Measurements from ENCODE around the gene P3H1. TPM values are rescaled to one million over a fixed set of nuclear protein-coding genes. Genes with fewer than 3 reads are reported as not detected.

P3H1 gene
- total and polyA plus RNA-seq, 2 donors (not counting 1 experiment from before 2014, with no cell fraction given) = 42.2 to 51.3 TPM

DNA sequence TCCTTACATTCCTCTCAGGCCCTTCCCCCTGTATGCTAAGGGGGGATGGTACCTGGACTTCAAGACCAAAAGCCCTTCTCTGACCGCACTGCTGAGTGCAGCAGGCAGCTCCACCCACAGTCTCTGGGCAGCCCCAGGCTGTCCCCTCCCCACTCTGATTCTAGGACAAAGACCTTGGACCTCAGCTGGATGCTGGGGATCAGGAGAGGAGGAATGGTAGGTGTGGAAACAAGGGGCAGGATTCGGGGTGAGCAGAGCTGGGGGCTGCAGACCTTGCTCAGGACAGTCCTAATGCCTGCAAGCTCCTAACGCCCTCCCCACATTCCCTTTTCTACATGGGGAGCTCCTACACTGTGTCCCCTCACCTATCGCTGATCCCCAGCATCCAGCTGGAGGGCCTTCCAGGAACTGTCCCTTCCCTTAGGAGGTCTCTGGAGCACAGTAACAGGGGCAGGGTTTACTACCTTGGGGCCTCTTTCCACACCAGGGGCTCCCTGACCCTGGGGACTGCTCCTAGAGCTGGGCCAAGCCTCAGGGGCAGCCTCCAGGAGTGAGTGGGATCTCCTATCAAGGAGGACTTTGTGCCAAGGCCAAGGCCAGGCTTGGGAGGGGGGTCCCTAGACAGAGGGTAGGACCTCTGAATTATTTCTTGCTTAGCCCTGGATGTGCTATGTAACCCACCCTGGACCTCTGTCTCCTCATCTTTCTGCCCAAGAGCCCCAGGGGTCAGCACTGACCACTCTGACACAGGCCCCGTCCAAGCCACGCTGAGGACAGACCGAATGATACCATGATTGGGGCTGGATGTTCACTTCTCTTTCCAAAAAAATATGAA, 32.4 kb downstream of the P3H1 start:
- Histone ChIP-seq H3K27ac (ENCODE audit: low read length in 2 of 2) (no peak overlapping the region), H3K4me1 (ENCODE audit: control insufficient read depth in 2 of 2, insufficient read depth in 2 of 2, low read length in 2 of 2) (peaks cover 10 to 16% of the 10 kb centered on the region in 2 donors), H3K36me3 (replicated peaks in 1 of 2; ENCODE audit: control extremely low read depth in 1 of 2, control insufficient read depth in 1 of 2, extremely low read depth in 1 of 2, insufficient read depth in 2 of 2, low read length in 1 of 2) (no peaks in the 10 kb centered on the region), H3K27me3 (replicated peaks in 1 of 4; ENCODE audit: control extremely low read depth in 1 of 4, control insufficient read depth in 3 of 4, insufficient read depth in 4 of 4, low read length in 3 of 4) (no peaks in the 10 kb centered on the region), H2AFZ (ENCODE audit: insufficient read depth, low read depth, low read length, poor library complexity, severe bottlenecking) (no peak overlapping the region), H3K79me2 (ENCODE audit: control insufficient read depth, insufficient read depth, low read length) (no peaks in the 10 kb centered on the region), H3K4me2 (replicated peaks; ENCODE audit: low read depth, low read length, poor library complexity, severe bottlenecking) (no peak overlapping the region), H3K9ac (ENCODE audit: low read length) (no peak overlapping the region), H3K4me3 (ENCODE audit: control extremely low read depth in 1 of 5, extremely low read depth in 1 of 5, insufficient read depth in 1 of 5, low read depth in 2 of 5, low read length in 4 of 5) (no peak overlapping the region), H3K9me3 (ENCODE audit: control extremely low read depth in 1 of 3, control insufficient read depth in 2 of 3, insufficient read depth in 1 of 3, low read length in 2 of 3) (no peaks in the 10 kb centered on the region), H4K20me1 (ENCODE audit: control insufficient read depth, insufficient read depth, low read length, poor library complexity, severe bottlenecking) (no peaks in the 10 kb centered on the region)
- ChIA-PET POLR2A (no interaction called here), CTCF (no interaction called here)
- TF ChIP-seq, protein P1, sequence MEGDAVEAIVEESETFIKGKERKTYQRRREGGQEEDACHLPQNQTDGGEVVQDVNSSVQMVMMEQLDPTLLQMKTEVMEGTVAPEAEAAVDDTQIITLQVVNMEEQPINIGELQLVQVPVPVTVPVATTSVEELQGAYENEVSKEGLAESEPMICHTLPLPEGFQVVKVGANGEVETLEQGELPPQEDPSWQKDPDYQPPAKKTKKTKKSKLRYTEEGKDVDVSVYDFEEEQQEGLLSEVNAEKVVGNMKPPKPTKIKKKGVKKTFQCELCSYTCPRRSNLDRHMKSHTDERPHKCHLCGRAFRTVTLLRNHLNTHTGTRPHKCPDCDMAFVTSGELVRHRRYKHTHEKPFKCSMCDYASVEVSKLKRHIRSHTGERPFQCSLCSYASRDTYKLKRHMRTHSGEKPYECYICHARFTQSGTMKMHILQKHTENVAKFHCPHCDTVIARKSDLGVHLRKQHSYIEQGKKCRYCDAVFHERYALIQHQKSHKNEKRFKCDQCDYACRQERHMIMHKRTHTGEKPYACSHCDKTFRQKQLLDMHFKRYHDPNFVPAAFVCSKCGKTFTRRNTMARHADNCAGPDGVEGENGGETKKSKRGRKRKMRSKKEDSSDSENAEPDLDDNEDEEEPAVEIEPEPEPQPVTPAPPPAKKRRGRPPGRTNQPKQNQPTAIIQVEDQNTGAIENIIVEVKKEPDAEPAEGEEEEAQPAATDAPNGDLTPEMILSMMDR (IDR thresholded peaks at IDR 0.05) = no peak
- TF ChIP-seq EZH2 (IDR thresholded peaks at IDR 0.05; ENCODE audit: borderline replicate concordance, insufficient read depth, low read depth, low read length, poor library complexity, severe bottlenecking) = no peak
- H3K4me1 Mint-ChIP-seq = peaks cover 12% of the 10 kb centered on the region
- no peak for DNase-seq
- intact Hi-C loops (cut with micrococcal nuclease) = no loop called here
- H3K27me3 Mint-ChIP-seq = no peaks in the 10 kb centered on the region
- H3K9me3 Mint-ChIP-seq (ENCODE audit: insufficient read depth) = no peaks in the 10 kb centered on the region
- 88% methylated on average over 2 of the region's 7 CpGs for WGBS (ENCODE audit: insufficient coverage)
- no peak overlapping the region for H3K4me3 Mint-ChIP-seq
- no peak overlapping the region for H3K27ac Mint-ChIP-seq
- no peak for ATAC-seq (ENCODE audit: low read depth)

DNA sequence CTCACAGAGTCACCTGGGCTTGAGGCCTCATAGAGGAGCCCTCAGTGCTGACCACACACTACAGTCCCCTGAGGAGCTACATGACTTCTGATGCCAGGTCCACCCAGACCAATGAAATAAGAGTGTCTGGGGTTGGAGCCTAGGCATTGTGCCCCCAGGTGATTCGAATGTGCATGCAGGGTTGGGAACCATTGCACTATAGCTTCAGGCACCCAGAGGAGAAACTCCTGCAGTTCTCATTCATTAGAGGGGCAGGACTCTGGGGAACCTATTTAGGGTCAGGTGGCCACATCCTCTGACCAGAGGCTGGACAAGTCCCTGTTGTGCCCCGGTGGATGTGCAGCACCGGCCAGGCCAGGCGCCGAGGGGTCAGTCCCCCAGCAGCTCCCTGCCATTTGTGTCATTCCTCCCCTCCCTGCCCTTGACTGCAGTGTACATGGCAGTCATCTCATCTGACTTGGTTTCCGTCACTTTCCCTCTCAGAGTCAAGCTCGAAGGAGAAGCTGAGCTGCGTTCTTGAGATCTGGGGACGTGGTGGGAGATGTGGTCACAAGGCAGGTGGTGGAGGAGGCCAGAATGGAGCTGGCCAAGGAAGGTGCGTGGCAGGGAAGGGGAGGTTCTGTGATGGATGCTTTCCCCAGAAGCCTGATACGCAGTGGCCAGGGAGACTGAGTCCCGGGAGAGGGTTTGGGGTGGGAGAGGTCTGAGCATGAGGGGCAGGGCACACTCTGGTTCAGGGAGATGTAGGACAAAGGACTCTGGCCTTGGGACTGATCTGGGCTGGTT, 33.2 kb downstream of the P3H1 start:
- H3K27ac Mint-ChIP-seq = no peak overlapping the region
- intact Hi-C loops (cut with micrococcal nuclease) = no loop called here
- Histone ChIP-seq H4K20me1 (ENCODE audit: control insufficient read depth, insufficient read depth, low read length, poor library complexity, severe bottlenecking) (no peaks in the 10 kb centered on the region), H3K27me3 (replicated peaks in 1 of 4; ENCODE audit: control extremely low read depth in 1 of 4, control insufficient read depth in 3 of 4, insufficient read depth in 4 of 4, low read length in 3 of 4) (no peaks in the 10 kb centered on the region), H2AFZ (ENCODE audit: insufficient read depth, low read depth, low read length, poor library complexity, severe bottlenecking) (no peak overlapping the region), H3K27ac (ENCODE audit: low read length in 2 of 2) (no peak overlapping the region), H3K9ac (ENCODE audit: low read length) (no peak overlapping the region), H3K4me3 (ENCODE audit: control extremely low read depth in 1 of 5, extremely low read depth in 1 of 5, insufficient read depth in 1 of 5, low read depth in 2 of 5, low read length in 4 of 5) (no peak overlapping the region), H3K79me2 (ENCODE audit: control insufficient read depth, insufficient read depth, low read length) (no peaks in the 10 kb centered on the region), H3K9me3 (ENCODE audit: control extremely low read depth in 1 of 3, control insufficient read depth in 2 of 3, insufficient read depth in 1 of 3, low read length in 2 of 3) (no peaks in the 10 kb centered on the region), H3K36me3 (replicated peaks in 1 of 2; ENCODE audit: control extremely low read depth in 1 of 2, control insufficient read depth in 1 of 2, extremely low read depth in 1 of 2, insufficient read depth in 2 of 2, low read length in 1 of 2) (no peaks in the 10 kb centered on the region), H3K4me1 (ENCODE audit: control insufficient read depth in 2 of 2, insufficient read depth in 2 of 2, low read length in 2 of 2) (peaks cover 10 to 16% of the 10 kb centered on the region in 2 donors), H3K4me2 (replicated peaks; ENCODE audit: low read depth, low read length, poor library complexity, severe bottlenecking) (no peak overlapping the region)
- ATAC-seq (ENCODE audit: low read depth) (no peak), DNase-seq (no peak)
- 87% methylated on average over 9 of the region's 12 CpGs for WGBS (ENCODE audit: insufficient coverage)
- no peaks in the 10 kb centered on the region for H3K9me3 Mint-ChIP-seq (ENCODE audit: insufficient read depth)
- POLR2A ChIA-PET = no interaction called here
- H3K27me3 Mint-ChIP-seq = no peaks in the 10 kb centered on the region
- CTCF ChIA-PET = no interaction called here
- TF ChIP-seq, protein P1 (IDR thresholded peaks at IDR 0.05) = no peak
- no peak for TF ChIP-seq EZH2 (IDR thresholded peaks at IDR 0.05; ENCODE audit: borderline replicate concordance, insufficient read depth, low read depth, low read length, poor library complexity, severe bottlenecking)
- peaks cover 12% of the 10 kb centered on the region for H3K4me1 Mint-ChIP-seq
- H3K4me3 Mint-ChIP-seq = no peak overlapping the region

Data from B cell (primary cell).